ACHN (cell line): ENCODE data around the gene SEMA7A.

Source experiments
- DNase-seq: peaks from one replicate; pipeline ENCODE4 v3.0.0-alpha.2; 2015
- in situ Hi-C: cut with HindIII; loops from 2 replicates; pipeline ENCODE4 v1.10.0; 2017; ENCODE audit warnings: low sequenced_read_pairs, low pct_ligation_motif_present, low pct_unique_long_range_greater_than_20kb

Gene SEMA7A

GRCh38 chr15:74383286-74383685, 50.5 kb downstream of the SEMA7A start:
- in situ Hi-C loops = no loop called here
- no peak for DNase-seq

GRCh38 chr15:74382004-74382816, 51.5 kb downstream of the SEMA7A start:
- in situ Hi-C loops = no loop called here
- peak; percentile 78 for DNase-seq

- in situ Hi-C loops = no loop called here
- DNase-seq = no peak
Measured at GRCh38 chr15:74381481-74381880, 52.3 kb downstream of the SEMA7A start.

- in situ Hi-C loops = no loop called here
- DNase-seq = no peak
Measured at GRCh38 chr15:74381190-74381453, 52.6 kb downstream of the SEMA7A start.

- in situ Hi-C loops = no loop called here
Measured at GRCh38 chr15:74380361-74381189, 53.2 kb downstream of the SEMA7A start.

GRCh38 chr15:74378848-74379247, 54.9 kb downstream of the SEMA7A start:
- in situ Hi-C loops = no loop called here
- DNase-seq = no peak

More at GRCh38 chr15:74380361-74381189, 53.2 kb downstream of the SEMA7A start:
- DNase-seq = no peak

- no peak for DNase-seq
- in situ Hi-C loops = no loop called here
Measured at GRCh38 chr15:74377831-74378766, 55.7 kb downstream of the SEMA7A start.

GRCh38 chr15:74376825-74377581, 56.8 kb downstream of the SEMA7A start:
- in situ Hi-C loops = no loop called here
- DNase-seq = no peak

GRCh38 chr15:74376226-74376625, 57.5 kb downstream of the SEMA7A start:
- in situ Hi-C loops = no loop called here
- no peak for DNase-seq

GRCh38 chr15:74375303-74375693, 58.5 kb downstream of the SEMA7A start:
- in situ Hi-C loops = no loop called here
- DNase-seq = peak; percentile 77

GRCh38 chr15:74374648-74375302, 59.0 kb downstream of the SEMA7A start:
- DNase-seq = no peak

GRCh38 chr15:74373731-74374647, 59.8 kb downstream of the SEMA7A start:
- in situ Hi-C loops = no loop called here
- peak; percentile 85 for DNase-seq

More at GRCh38 chr15:74374648-74375302, 59.0 kb downstream of the SEMA7A start:
- in situ Hi-C loops = no loop called here

GRCh38 chr15:74373056-74373650, 60.6 kb downstream of the SEMA7A start:
- in situ Hi-C loops = no loop called here
- no peak for DNase-seq

GRCh38 chr15:74370471-74370870, 63.3 kb downstream of the SEMA7A start:
- in situ Hi-C loops = no loop called here
- DNase-seq = no peak

- in situ Hi-C loops = no loop called here
- no peak for DNase-seq
Measured at GRCh38 chr15:74369756-74370155, 64.0 kb downstream of the SEMA7A start.

GRCh38 chr15:74369084-74369745, 64.5 kb downstream of the SEMA7A start:
- no peak for DNase-seq
- in situ Hi-C loops = no loop called here
